HTERT RPE-1 (cell line): ENCODE measurements around the gene PHC2.

Experiments
- in situ Hi-C: fragments of 300-500 bp; cut with MboI; formaldehyde crosslinking; loops from 4 replicates; pipeline ENCODE4 v1.14.3; 2020; ENCODE audit warnings: low sequenced_read_pairs

PHC2 gene

GRCh38 chr1:33424205-33424604 lies 6.7 kb downstream of the PHC2 start:
- in situ Hi-C loops: no loop called here

- in situ Hi-C loops: no loop called here
These were observed 9.8 kb downstream of the PHC2 start for GRCh38 chr1:33420870-33421775.

- in situ Hi-C loops: no loop called here
These were observed 12.1 kb downstream of the PHC2 start for GRCh38 chr1:33418811-33419210.

- in situ Hi-C loops: no loop called here
These were observed 16.0 kb downstream of the PHC2 start for GRCh38 chr1:33414879-33415278.

- in situ Hi-C loops: no loop called here
These were observed 20.7 kb downstream of the PHC2 start for GRCh38 chr1:33410091-33410701.

GRCh38 chr1:33408093-33408436 lies 22.8 kb downstream of the PHC2 start:
- in situ Hi-C loops: no loop called here

GRCh38 chr1:33407352-33408092 lies 23.4 kb downstream of the PHC2 start:
- in situ Hi-C loops: no loop called here

GRCh38 chr1:33402206-33402605 lies 28.7 kb downstream of the PHC2 start:
- in situ Hi-C loops: no loop called here

GRCh38 chr1:33401471-33401870 lies 29.4 kb downstream of the PHC2 start:
- in situ Hi-C loops: no loop called here

GRCh38 chr1:33400153-33400911 lies 30.6 kb downstream of the PHC2 start:
- in situ Hi-C loops: no loop called here

- in situ Hi-C loops: no loop called here
These were observed 31.5 kb downstream of the PHC2 start for GRCh38 chr1:33399375-33399774.

- in situ Hi-C loops: no loop called here
These were observed 32.9 kb downstream of the PHC2 start for GRCh38 chr1:33397994-33398393.

- in situ Hi-C loops: no loop called here
These were observed 33.8 kb downstream of the PHC2 start for GRCh38 chr1:33397125-33397506.

GRCh38 chr1:33396188-33397124 lies 34.4 kb downstream of the PHC2 start:
- in situ Hi-C loops: no loop called here

- in situ Hi-C loops: no loop called here
These were observed 36.1 kb downstream of the PHC2 start for GRCh38 chr1:33394770-33395169.

GRCh38 chr1:33393991-33394390 lies 36.9 kb downstream of the PHC2 start:
- in situ Hi-C loops: no loop called here

- in situ Hi-C loops: no loop called here
These were observed 37.4 kb downstream of the PHC2 start for GRCh38 chr1:33393524-33393923.

- in situ Hi-C loops: no loop called here
These were observed 38.3 kb downstream of the PHC2 start for GRCh38 chr1:33392639-33393038.

GRCh38 chr1:33392206-33392605 lies 38.7 kb downstream of the PHC2 start:
- in situ Hi-C loops: no loop called here
